ENCODE data around the gene DNAH17. TPM values are rescaled to one million over a fixed set of nuclear protein-coding genes. Genes with fewer than 3 reads are reported as not detected.

Gene DNAH17
- total and polyA plus RNA-seq, 2 donors (not counting 3 experiments of a cell fraction or from before 2014, with no cell fraction given): not detected

- Histone ChIP-seq H3K9me3 (replicated peaks; ENCODE audit: control insufficient read depth, insufficient read depth, low read length) (no peaks in the 10 kb centered on the region), H3K36me3 (ENCODE audit: control insufficient read depth in 2 of 2, extremely low read depth in 1 of 2, insufficient read depth in 2 of 2, low read length in 2 of 2) (no peaks in the 10 kb centered on the region), H3K9me1 (replicated peaks; ENCODE audit: control insufficient read depth, extremely low read depth, insufficient read depth, low read length) (no peaks in the 10 kb centered on the region), H4K20me1 (replicated peaks; ENCODE audit: control insufficient read depth, extremely low read depth, insufficient read depth, low read length) (no peaks in the 10 kb centered on the region), H3K4me3 (replicated peaks in 1 of 3; ENCODE audit: insufficient read depth in 1 of 3, low read depth in 1 of 3, low read length in 3 of 3) (no peak overlapping the region), H3K9ac (replicated peaks; ENCODE audit: extremely low read depth, insufficient read depth, low read length) (no peak overlapping the region), H3K4me2 (ENCODE audit: insufficient read depth, low read length) (no peak overlapping the region), H2AFZ (ENCODE audit: low read depth, low read length) (no peak overlapping the region), H3K27ac (ENCODE audit: insufficient read depth, low read depth, low read length) (no peak overlapping the region), H3K4me1 (ENCODE audit: control insufficient read depth, extremely low read depth, insufficient read depth, low read length) (no peaks in the 10 kb centered on the region), H3K79me2 (ENCODE audit: control insufficient read depth, insufficient read depth, low read length) (no peaks in the 10 kb centered on the region), H3K27me3 (ENCODE audit: control insufficient read depth in 2 of 2, insufficient read depth in 2 of 2, low read length in 2 of 2) (no peaks in the 10 kb centered on the region)
- no TSS peak for BruUV-seq (replicated peaks)
- FAIRE-seq (no peak), DNase-seq (ENCODE audit: low read depth, low spot score) (no peak)
- intact Hi-C loops (cut with micrococcal nuclease): no loop called here
- CTCF ChIA-PET: interaction anchor here (1.2 kb wide), 1 partner anchor 10 kb away, joined by 3 read pairs; no protein-coding TSS in a partner anchor
- TF ChIP-seq CTCF (IDR thresholded peaks at IDR 0.05; ENCODE audit: extremely low read depth in 1 of 2, insufficient read depth in 1 of 2, low read depth in 1 of 2, low read length in 2 of 2) (no peak), JUN (IDR thresholded peaks at IDR 0.05; ENCODE audit: borderline replicate concordance, insufficient read depth, insufficient read length, low read depth) (no peak), EZH2 (IDR thresholded peaks at IDR 0.05; ENCODE audit: borderline replicate concordance, low read depth, low read length, severe bottlenecking) (no peak), MAX (IDR thresholded peaks at IDR 0.05; ENCODE audit: insufficient read depth, insufficient read length) (no peak), POLR2A (IDR thresholded peaks at IDR 0.05; ENCODE audit: low read depth, low read length) (no peak), POLR2AphosphoS5 (IDR thresholded peaks at IDR 0.05; ENCODE audit: insufficient read depth, low read depth, low read length) (no peak), GATA2 (IDR thresholded peaks at IDR 0.05; ENCODE audit: insufficient read depth, insufficient read length, low read depth, low read length) (no peak), FOS (IDR thresholded peaks at IDR 0.05; ENCODE audit: borderline replicate concordance, insufficient read depth, low read length) (no peak), MYC (IDR thresholded peaks at IDR 0.05; ENCODE audit: low read depth, low read length) (no peak)
- dilution Hi-C loops (cut with MboI; ENCODE audit: extremely low pct_ligation_motif_present, low sequenced_read_pairs): no loop called here
- POLR2A ChIA-PET: no interaction called here
Measured at GRCh38 chr17:78528541-78528940, 48.7 kb downstream of the DNAH17 start.

All from endothelial cell of umbilical vein (primary cell).